ENCODE results near the gene GABPB2.

GABPB2 gene

DNA sequence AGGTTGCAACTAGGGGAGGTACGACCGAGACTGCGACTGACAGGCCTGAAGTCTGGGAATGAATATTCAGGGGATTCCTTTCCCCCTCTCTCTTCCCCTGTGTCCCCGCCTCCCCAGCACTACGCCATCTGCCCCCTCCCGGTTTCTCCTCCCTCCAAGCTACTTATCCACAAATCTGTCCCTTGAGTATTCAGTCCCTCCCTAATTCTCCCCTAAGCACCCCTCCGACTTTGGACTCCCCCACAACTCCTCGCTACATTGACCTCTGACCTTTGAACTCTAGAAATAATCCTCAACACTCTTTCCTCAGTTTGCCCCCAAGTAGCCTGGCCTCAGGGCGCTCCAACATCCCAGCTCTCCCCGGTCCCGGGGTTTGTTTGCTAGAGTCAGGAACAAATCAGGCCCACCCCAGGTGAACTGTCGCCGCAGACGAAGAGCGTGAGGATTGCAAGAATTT, 94.7 kb downstream of the GABPB2 start:
- DNase-seq, result no peak

DNA sequence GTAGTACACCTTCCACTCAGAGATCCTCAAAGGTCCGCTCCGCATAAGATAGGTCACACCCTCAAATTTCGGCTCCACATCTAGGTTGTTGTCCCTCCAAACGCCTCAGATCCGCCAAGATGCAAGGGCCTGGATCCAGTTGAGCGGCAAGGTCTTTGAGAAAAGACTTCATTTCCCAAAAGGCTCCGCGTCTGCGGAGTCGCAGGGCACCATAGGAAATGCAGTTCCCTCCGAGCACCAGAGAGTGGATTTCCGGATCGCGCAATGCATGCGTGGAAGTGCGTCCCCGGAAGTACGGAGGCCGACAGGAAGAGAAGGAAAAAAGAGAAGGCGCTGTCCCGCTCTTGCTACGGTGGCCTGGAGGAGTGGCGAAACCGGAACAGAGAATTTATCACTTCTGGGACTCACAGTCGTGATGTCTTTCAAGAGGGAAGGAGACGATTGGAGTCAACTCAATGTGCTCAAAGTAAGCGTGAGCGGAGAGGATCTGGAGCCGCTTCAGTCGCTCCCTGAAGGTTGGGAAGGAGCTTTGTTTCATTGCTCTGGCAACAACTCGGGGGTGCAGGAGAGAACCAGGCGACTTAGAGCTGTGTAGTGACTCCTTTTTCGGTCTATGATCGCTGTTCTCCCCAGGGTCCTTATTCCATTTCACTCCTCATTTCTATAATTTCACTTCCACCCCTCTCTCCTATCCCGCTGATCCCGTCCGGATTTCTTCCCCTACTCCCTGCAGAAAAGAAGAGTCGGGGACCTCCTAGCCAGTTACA, 95.4 kb downstream of the GABPB2 start, which contains the start of the genes LYSMD1 and SCNM1:
TSS of gene LYSMD1 (minus strand) at position 165 of the 767 bp plus-strand sequence. CDS start 644 bp downstream, outside the sequence.
TSS of gene SCNM1 (plus strand) at position 407 of the 767 bp plus-strand sequence. CDS start at position 416, 9 bp downstream.
- peak; percentile 99 for DNase-seq

DNA sequence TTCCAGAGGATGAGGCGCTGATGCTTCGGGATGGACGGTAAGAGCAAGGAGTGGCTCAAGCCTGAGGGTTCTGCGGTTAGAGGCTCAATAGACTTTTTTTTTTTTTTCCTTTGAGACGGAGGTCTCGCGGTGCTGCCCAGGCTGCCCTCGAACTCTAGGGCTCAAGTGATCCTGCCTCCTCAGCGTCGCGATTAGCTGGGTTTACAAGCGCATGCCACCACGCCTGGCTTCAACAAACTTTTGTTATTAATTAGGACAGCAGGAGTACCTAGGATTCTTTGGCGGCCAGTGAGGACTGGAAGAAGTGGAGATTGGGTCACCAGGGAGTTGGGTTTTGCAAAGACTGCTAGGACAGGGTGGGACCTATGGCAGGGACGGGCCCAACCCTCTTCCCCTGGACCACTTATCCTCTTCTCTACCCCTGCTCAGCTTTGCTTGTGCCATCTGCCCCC, 96.0 kb downstream of the GABPB2 start:
- peak; percentile 25 for DNase-seq

DNA sequence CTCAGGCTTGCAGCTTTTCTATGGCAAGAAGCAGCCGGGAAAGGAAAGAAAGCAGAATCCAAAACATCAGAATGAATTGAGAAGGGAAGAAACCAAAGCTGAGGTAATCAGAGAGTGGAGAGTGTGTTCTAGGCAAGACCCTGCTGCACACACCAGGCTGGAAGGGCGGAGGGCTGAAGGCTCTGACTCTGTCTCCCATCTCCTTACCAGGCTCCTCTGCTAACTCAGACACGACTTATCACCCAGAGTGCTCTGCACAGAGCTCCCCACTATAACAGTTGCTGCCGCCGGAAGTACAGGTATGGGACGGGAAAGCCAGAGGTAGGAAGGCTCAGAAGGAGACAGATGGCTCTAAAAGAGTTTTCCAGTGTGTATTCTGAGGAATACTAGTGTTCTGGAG, 96.6 kb downstream of the GABPB2 start:
- no peak for DNase-seq

DNA sequence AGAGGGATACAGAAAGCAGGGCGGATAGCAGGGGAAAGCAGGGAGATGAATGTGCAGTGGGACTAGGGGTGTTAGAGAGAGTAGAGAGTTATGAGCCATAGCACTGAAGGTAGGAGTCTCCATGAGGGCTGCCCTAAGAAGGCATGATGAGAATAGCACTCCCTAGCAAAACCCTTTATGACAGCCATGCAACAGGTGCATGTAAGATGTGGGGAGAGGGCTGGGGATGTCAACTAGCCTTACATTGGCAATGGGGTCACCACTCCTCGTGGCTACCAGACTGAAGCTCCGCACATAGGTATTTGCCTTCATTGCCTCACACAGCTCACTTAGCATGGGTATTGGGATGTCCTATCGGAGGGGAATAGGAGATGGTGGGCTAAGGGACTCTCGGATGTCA, 100.6 kb downstream of the GABPB2 start:
- no peak for DNase-seq
